Measurements from ENCODE around the gene ADGRG6.

Gene ADGRG6

DNA sequence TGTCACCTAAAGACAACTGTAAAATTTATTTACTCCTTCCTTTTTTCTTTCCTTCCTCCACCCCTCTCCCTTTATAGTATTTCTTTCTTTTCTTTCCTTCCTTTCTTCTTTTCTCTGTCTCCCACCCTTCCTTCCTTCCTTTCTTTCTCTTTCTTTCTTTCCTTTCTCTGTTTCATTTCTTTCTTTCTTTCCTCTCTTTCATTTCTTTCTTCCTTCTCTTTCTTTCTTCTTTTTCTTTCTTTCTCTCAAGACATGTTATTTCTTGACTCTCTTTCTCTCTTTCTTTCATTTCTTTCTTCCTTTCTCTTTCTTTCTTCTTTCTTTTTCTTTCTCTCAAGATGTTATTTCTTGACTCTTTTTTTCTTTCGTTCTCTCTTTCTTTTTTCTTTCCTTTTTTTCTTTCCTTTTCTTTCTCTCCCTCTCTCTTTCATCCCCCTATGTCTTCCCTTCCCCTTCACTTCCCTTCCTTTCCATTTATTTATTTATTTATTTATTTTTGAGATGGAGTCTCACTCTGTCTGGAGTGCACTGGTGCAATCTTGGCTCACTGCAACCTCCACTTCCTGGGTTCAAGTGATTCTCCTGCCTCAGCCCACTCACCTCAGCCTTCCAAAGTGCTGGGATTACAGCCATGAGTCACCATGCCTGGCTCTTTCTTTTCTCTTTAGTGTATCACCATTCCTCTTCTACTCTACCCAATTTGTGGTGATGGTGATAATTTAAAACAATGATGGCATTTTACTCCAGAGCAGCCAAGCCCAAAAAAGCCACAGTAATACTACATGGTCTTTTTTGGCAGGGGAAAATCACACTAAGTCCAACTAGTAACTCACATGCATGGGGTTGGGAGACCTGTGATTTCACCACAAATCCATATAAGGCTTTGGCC lies 188.2 kb downstream of the ADGRG6 start:
- no peak for DNase-seq (ENCODE audit: low spot score)

Data from RKO (cell line).